Measurements from ENCODE around the gene SPAG16.

DNA sequence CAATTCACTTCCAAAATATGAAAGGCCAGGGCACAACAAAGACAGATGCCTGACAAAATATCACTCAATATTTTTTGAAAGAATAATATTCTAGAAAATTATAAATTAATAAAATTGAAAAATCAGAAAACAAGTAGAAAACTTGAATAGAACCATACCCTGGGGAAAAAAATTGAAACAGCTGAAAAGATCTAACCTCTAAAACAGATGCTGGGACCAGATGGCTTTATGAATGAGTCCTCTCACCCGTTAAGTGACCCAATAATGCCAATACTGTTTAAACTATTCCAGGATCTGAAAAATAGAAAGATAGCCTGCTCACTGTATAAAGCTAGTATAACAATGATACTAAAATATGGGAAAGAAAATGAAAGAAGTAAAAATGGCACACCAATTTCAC lies 804.3 kb downstream of the SPAG16 start:
- TF ChIP-seq, protein P1, sequence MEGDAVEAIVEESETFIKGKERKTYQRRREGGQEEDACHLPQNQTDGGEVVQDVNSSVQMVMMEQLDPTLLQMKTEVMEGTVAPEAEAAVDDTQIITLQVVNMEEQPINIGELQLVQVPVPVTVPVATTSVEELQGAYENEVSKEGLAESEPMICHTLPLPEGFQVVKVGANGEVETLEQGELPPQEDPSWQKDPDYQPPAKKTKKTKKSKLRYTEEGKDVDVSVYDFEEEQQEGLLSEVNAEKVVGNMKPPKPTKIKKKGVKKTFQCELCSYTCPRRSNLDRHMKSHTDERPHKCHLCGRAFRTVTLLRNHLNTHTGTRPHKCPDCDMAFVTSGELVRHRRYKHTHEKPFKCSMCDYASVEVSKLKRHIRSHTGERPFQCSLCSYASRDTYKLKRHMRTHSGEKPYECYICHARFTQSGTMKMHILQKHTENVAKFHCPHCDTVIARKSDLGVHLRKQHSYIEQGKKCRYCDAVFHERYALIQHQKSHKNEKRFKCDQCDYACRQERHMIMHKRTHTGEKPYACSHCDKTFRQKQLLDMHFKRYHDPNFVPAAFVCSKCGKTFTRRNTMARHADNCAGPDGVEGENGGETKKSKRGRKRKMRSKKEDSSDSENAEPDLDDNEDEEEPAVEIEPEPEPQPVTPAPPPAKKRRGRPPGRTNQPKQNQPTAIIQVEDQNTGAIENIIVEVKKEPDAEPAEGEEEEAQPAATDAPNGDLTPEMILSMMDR (IDR thresholded peaks at IDR 0.05; ENCODE audit: low read depth, low read length): no peak
- no peak for TF ChIP-seq EZH2phosphoT487 (IDR thresholded peaks at IDR 0.05; ENCODE audit: low read depth)
